Measurements from ENCODE around the gene STX16.

Gene STX16

GRCh38 chr20:58655328-58656107 lies 4.4 kb downstream of the STX16 start:
- no peak for DNase-seq

DNA sequence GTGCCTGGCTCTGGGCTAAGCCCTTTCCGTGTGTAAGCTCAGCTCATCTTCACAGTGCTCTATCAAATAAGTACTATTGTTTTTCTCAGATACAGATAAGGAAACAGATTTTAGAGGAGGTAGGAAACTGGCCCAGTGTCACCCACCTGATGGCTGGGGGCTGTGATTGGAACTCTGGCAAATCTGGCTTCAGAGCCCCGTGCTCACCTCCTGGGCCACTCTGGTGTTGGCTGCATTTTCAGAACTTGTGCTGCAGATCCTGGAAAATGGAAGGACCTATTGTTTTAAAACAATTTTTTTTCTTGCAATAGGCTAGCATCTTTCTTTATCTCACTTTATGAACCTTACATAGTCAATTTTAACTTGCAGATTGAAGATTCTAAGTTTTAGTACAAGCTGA lies 5.7 kb downstream of the STX16 start:
- DNase-seq: no peak

GRCh38 chr20:58657262-58657661 lies 6.2 kb downstream of the STX16 start:
- no peak for DNase-seq

DNA sequence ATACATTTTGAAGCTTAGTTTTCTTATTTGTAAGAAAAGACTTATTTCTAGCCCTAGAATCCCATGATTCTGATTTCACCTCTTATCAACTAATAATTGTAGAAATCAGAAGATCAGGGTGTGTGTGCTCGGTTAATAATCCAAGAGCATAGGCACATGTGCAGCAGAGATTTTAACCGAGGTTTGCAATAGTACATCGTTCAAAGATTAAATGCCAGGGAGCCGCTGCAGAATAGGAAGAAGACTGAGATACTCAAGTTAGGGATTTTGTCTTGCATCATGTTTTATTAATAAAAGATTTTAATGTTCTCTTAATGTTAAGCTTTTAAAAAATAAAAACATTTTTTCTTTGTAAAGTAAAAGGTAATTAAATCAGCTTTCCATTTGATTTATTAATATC lies 6.9 kb downstream of the STX16 start:
- DNase-seq: no peak

- no peak for DNase-seq
Observed at GRCh38 chr20:58658760-58659159, 7.7 kb downstream of the STX16 start.

GRCh38 chr20:58659841-58660240 lies 8.8 kb downstream of the STX16 start:
- peak; percentile 14 for DNase-seq

DNA sequence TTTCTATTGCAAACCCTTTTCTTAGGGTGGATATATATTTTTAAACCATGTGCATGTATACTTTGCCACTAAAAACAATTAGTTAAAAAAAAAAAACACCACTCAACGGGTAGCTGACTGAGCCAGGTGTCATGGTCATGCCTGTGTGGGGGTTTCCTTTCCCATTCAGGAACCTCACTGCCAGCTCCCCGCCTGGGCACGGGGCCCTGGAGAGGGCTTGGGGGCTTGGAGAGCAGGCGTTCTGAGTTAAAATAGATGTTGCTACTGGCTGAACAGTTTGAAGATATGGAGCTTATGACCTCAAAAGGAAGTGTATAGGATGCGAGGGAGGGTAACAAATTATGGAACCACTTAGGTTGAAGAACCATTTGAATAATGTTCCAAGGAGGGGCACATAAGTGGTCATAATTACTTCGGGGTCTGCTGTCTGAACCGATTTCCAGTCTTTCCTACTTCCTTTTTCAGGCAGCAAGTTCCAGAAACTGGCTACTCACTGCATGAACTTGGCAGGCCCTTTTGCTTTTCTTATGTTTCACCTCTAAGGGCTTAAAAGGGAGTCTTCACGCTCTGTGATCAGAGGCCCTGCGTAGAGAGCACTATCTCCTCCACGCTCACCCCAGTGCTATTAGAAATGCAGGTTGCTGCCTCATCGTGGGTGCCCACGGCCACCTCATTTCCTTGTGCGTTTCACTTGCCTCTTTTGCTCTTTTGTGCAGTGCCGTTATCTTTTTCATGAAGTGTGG lies 9.9 kb downstream of the STX16 start:
- DNase-seq: no peak

GRCh38 chr20:58661598-58662473 lies 10.8 kb downstream of the STX16 start:
- DNase-seq: no peak

DNA sequence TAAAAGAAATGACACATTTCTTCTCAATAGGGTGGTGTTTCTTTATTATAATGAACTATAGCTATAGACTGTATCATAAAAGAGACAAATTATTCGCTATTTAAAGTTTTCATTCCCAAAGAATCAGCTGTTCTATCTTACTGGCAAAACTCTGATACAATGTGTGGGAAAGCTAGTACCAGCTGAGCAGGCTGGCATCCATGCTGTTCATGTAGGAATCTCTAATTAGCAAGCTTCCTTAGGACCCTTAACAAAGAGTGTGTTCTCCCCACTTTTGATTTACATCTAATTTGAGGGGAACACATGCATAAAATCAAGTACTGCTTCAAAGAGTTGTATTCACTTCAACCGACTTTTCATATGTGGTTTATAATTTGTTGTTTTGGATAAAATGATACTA lies 13.2 kb downstream of the STX16 start:
- no peak for DNase-seq

GRCh38 chr20:58664883-58665282 lies 13.8 kb downstream of the STX16 start:
- DNase-seq: no peak

- no peak for DNase-seq
Observed at GRCh38 chr20:58665606-58666005, 14.5 kb downstream of the STX16 start.

DNA sequence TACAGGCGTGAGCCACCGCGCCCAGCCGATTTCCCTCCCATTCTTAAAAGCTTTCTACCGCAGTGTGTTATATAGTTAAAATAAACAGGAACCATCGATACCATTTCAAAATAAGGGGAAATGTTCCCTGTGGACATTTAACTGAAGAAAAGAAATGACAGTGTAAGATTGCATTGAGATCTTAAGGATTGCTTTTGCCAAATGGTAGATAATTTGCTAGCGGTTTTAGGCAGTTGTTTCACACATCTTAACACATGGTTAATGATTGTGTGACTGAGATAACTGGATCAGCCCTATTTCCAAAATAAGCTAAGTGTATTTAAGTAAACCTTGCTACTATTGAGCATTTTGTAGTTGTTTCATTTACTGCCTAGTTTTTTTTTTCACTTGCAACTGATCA lies 15.6 kb downstream of the STX16 start:
- DNase-seq: no peak

GRCh38 chr20:58667975-58668374 lies 16.9 kb downstream of the STX16 start:
- DNase-seq: no peak

DNA sequence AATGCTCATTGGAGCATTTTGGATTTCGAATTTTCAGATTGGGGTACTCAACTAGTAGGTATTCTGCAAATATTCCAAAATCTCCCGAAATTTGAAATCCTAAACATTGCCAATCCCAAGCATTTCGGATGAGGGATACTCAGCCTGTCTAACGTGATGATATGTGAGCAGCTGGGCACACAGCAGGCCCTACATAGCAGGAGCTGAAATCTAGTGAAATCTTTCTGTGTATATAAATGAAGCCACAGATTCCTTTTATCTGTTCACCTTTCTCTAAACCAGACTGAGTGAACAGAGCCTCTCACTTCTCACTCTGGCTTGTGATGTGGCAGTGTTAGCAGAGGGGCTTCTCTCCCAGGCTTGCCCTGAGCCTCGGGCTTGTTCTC lies 17.8 kb downstream of the STX16 start:
- no peak for DNase-seq

DNA sequence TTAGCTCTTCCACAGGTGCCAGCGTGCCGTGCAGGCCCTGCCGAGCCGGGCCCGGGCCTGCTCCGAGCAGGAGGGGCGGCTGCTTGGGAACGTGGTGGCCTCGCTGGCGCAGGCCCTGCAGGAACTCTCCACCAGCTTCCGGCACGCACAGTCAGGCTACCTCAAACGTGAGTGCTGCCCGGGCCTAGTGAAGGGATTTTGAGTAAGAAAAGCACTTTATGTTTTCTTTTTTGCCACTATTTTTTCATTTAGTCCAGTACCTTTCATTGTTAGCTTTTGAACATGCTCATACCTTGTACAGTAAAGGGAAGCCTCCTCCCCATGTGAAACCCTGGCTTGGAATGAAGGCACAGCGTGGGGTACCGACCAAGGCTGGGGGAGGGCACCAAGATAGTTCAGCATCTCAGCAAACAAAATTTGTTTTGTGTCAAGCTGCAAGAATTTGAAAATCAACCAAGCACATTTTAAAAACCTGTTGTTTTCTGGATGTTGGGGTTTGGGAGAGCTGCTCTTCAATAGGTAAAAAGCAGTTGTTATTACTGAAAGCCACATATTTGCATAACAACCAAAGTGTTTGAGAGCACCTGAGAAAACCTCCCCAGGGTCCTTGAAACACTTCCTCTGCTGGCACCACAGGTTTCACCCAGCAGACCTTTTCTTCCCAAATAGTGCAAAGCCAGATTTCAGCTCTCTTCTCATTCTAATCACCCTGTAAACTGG lies 18.4 kb downstream of the STX16 start:
- DNase-seq: no peak

DNA sequence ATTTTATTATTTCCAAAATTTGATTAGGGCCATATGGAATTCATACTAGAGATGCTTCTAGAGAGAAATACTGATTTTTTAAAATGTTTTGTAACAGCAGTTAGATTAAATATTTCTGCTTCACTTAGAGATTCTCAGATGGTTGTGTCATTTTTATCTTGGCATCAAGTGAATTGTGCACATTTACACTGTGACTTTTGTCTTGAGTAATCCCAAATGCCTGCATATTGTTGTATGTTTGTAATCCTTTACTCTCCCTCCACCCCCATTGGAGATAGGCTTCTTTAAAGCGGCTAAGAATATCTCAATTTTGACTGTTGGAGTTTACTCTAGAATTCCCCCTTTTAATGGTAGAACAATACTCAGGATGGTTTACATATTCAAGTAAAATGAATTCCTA lies 19.0 kb downstream of the STX16 start:
- no peak for DNase-seq

DNA sequence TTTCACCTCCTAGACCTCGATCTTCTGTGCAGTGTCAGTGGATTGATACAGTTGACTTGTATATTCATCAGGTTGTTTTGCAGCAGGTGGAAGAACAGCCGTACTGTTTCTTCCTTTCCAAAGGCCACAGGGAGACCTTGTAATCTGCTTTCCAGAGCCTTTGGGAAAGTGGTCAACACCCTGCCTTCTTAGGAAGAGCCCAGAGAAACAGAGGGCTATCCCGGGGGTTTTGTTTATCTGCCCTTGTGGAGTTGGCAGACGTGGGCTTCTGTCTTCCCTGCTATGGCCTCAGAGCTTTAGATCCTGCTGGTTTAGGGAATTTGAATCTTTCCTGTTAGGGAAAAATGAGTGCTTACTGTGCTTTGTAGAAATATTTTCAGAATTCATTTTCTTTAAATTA lies 19.6 kb downstream of the STX16 start:
- DNase-seq: no peak

- DNase-seq: no peak
Observed at GRCh38 chr20:58673119-58673518, 22.0 kb downstream of the STX16 start.

- DNase-seq: no peak
Observed at GRCh38 chr20:58675146-58675584, 24.1 kb downstream of the STX16 start.

DNA sequence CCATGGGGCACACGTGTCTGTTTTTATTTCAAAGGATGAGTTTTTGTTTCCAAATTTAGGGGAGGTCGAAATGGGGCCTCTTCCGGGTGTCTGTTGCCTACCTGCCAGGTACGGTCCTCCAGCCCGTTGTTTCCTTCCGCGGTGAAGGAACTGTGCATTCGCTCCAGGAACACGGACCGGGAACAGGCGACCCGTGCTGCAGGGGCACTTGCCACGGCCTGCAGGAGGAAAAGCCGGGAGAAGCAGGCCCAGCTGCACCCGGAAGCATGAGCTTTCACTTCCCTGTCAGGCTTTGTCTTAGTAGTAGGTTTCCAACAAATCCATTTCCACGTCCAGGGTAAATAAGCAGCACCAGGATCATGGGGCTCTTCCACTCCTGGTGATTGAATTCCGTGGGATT lies 24.6 kb downstream of the STX16 start:
- no peak for DNase-seq

GRCh38 chr20:58676161-58676560 lies 25.1 kb downstream of the STX16 start:
- no peak for DNase-seq

DNA sequence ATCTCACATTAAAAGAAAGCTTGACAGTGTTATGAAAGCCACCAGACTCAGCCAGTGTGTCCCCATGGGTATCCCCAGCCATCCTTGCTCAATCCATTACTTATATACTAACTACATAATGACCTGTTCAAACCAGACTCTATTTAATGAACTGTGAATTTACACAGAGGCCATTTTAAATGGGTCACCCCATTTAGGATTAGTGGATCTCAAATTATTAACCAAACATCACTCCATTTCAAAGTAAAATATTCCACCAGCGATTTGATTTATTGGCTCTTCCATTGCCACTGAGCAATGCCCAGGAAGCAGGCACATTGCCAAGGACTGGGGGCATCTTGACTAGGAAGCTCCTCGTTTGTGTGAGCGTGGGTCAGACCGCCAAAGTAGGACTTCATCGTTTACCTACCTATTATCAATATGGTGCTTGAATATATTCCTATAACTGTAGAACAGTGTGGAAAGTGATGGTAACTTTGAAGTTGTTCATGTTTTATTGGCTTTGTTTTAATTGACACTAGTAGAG lies 26.1 kb downstream of the STX16 start:
- no peak for DNase-seq

GRCh38 chr20:58677808-58678207 lies 26.7 kb downstream of the STX16 start:
- DNase-seq: no peak
